H1 (cell line): Measurements from ENCODE around the gene UNC13C. TPM values are rescaled to one million over a fixed set of nuclear protein-coding genes. Genes with fewer than 3 reads are reported as not detected.

Source experiments
- RNF2 ChIP-seq: fragments of 200-900, 300-1000 bp; sonication (generic); IDR thresholded peaks from 2 replicates; pipeline ENCODE4 v1.7.1; 2016; ENCODE audit warnings: borderline replicate concordance, low read depth, mild to moderate bottlenecking, antibody characterized with exemption, low read length; ENCODE audit not compliant: poor library complexity, severe bottlenecking; ENCODE audit errors: missing control alignments
- ZNF274 ChIP-seq: IDR thresholded peaks from 2 replicates; pipeline ENCODE4 v1.7.0; 2012; ENCODE audit warnings: low read length, borderline replicate concordance; ENCODE audit errors: extremely low read depth
- polyA plus RNA-seq, 7 experiments: library from polyadenylated mRNA; depleted of rRNA in 3 of 7; stranded (reverse) in 5 of 7; unstranded in 2 of 7; fragments of >200 nt in 5 of 7; fragments of 200-250 nt in 2 of 7; gene quantifications; 1 replicate in 5 of 7; 2 replicates in 1 of 7; 4 replicates in 1 of 7; pipeline versions ENCODE4 v1.2.1 to v1.2.3, GENCODE V29; 2011 to 2013; ENCODE audit warnings: missing spikeins in 2 of 7, mixed read lengths in 2 of 7
- total RNA-seq: library from RNA; stranded (reverse); fragmentation: NEBNext Ultra II Directional; extraction: Animal tissue kit (Norgen Biotek cat#: 25700); gene quantifications from 2 replicates; pipeline ENCODE4 v1.2.1, GENCODE V29; 2021

UNC13C gene
- total and polyA plus RNA-seq, 2 of the 8 experiments (the other 6 are each of a cell fraction or from before 2014, with no cell fraction given) = 0.02 to 0.13 TPM

- TF ChIP-seq RNF2 = no peak
- TF ChIP-seq ZNF274 = no peak
Observed at GRCh38 chr15:54387799-54388198, 409.6 kb downstream of the UNC13C start (continued).
